NCI-H128 (cell line): ENCODE data around the gene NAV2.

Experiments
- DNase-seq: peaks from one replicate; lab custom pipeline; 2025; ENCODE audit not compliant: unreplicated experiment; lab: John Stamatoyannopoulos, UW

Gene NAV2

DNA sequence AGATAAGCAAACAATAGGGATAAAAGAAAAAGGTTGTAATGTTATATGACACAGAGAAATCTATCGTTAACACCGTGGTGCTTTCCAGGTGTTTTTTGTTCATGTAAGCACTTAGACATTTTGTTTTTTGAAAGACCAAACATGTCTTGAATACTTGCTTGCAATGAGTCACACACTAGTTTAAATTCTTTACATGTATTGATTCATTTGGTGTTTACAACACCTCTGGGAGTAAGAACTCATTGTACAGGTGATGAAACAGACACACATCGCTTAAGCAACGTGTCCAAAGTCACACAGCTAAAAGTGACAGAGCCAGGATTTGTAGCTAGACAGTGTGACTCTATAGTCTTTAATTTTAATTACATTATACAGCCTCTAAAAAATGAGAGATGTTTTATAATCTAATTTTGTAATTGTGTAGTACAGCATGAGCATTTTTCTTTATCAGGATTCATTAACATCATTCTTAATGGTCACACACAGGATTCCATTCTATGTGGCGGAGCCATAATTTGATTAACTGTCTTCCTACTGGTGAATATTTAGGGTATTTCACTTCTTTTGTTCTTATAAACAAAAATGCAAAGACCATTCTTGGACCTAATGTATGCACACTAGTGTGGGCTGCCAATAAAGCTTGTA, 298.8 kb downstream of the NAV2 start:
- DNase-seq = no peak

DNA sequence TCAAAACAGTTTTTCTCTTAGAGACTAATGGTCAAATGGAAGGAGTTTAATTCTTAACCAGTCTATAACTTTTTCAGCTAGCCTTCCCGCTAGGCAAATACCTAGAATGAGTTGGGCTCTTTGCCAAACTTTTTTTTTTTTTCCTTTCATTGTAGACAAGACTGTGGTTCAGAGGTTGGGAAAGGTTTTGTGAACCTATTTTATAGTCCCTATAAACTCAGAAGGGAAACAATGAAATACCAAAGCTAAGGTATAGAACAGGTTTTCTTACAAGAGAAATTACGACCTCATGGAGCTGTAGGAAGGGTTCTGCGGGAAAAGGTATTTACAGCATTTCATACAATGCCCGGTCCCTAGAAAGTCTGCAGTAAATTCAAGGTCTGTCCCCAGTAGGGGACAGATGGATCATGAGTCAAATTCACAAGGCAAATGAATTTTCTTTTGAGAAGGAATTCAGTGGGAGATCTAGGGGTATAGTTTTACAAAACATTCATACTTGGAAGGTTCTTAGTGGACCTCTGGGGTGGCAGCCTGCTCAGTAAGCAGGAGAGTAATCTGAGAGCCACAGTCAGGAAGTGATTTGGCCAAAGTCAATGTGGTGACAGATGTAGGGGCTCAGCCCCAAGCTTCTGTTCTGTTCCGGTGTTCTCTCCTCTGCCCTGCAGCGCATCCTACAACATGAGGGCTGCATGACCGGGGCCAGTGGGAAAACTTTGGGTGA, 300.9 kb downstream of the NAV2 start:
- no peak for DNase-seq

DNA sequence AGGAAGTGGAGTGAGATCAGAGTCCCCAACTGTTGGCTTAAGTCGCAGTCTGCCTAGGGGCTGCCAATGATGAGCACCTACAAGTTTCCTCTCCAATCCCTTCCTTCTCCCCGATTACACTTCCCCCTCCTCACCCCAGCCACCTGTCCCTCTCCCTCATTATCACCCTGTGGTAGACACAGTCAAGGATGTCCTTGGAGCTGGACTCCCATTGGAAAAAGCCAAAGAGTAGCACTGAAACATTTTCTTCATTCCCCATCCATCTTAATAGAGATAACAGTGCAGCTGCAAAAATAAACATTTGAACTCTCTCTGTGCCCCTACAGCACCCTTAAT, 301.4 kb downstream of the NAV2 start:
- no peak for DNase-seq

DNA sequence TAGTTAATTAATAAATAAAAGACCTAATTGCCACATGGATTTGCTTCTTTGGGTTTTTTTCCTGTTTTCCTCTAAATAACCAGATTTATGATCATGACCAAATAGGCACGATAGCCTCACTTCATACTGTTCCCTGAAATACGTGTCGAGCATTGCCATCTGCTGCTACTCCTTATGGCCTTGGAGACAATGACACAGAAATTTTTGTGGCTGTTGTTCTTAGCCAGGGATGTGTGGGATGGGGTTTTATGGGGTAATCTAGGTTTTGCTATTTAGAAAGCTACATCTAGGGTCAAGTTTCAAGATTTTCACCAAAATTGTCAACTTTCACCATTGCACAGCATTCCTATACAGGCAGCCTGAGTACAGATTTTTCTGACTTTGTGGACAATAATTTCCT, 302.5 kb downstream of the NAV2 start:
- no peak for DNase-seq

DNA sequence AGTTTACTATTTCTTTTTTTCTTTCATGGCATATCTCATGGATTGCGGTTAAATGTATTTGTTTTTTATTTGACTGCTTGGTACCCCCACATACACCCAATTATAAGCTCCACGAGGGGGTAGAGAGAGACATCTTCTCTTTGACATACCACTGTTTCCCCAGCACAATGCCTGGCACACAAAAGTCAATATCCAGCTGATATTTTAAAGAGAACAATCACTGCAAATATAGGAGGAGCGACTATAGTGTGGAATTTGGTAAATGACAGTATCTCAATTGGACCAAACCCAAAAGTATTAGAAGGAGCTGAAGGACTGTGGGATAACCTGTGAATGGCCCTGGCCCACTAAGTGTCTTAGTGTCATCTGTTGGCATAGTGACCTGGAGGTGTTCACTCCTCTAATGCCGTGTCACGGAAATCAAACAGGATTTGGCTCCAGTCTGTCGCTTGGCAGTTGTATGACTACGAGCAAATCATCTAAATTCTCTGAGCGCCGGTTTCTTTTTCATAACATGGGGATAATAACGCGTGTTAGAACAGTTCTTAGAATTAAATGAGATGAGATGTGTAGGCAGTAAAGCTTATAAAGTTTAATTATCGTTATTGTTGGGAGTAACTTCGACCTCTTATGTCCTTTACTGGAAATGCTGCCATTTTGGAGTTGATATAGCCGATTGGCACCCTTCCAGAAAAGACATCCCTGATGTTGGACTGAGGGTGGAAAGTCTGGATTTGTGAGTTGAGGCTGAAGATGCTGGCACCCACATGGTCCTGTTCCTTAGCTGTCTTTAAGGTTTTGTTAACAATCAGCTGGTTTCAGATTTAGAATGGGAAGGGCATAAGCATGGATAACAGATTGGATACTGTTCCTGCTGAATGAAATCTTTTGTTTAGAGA, 303.1 kb downstream of the NAV2 start:
- DNase-seq = no peak

- DNase-seq = no peak
Observed at GRCh38 chr11:20016526-20016925, 303.9 kb downstream of the NAV2 start.

- DNase-seq = no peak
Observed at GRCh38 chr11:20017320-20017719, 304.7 kb downstream of the NAV2 start.

DNA sequence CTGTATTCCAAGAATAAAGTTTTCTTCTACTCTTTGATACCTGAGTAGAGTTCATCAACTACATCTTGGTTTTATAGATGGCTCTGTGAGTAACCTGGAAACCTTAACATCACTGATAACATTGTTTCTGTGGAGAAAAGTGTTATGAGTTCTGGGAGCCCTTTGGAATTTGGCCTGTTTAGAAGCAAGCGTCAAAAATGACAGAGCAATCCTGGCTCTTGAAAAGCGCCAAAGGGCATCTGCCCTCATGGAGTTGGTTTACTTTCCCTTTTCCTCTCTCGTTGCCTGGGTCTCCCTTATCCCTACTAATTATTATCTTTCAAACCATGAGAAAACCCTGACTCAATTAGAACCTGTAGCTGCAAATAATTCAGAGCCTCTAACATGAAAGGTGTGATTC, 307.6 kb downstream of the NAV2 start:
- no peak for DNase-seq

DNA sequence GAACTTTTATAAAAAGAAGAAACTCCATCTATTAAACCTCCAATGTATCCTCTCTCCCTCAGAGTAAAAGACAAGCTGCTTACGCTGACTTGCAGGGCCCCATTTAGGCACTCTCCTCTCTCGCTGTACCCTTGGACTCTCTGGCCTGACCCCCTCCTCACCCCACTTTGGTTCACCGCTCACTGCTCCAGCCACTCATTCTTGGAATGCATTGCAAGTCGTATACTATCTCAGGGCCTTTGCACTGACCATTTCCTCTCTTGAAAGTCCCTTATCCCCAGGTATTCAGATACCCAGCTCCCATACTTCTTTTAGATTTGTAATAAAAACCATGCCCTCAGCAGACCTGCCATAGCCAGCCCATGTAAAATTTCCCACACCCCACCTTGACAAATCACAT, 308.1 kb downstream of the NAV2 start:
- DNase-seq = no peak

- DNase-seq = no peak
Observed at GRCh38 chr11:20021212-20021611, 308.6 kb downstream of the NAV2 start.

DNA sequence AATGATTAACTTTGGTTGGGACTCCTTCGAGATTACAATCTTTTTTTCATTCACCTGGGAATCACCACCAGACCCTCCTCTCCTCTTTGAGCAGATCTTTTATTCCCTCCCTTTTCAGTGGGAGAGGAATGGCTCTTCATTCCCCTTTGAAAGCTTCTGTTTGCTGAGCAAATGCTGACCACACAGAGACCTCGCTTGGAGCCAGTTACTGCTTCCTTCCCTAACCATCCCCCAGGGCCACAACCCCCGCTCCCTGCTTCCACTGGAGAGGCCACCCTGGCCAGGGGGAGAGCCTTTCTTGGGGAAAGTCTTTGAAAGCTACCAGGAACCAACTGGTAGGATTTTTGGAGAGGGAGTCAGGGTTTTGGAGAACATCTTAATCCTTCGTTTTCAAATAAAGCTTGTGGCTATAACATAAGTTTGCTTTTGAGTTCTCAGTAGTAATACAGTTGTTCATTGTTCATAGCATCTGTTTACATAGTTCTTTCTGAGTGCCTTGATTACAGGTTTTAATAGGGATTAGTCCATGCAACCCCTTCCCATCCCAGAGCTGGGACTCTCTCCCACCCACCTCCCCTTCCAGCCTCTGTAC, 309.2 kb downstream of the NAV2 start:
- DNase-seq = no peak

DNA sequence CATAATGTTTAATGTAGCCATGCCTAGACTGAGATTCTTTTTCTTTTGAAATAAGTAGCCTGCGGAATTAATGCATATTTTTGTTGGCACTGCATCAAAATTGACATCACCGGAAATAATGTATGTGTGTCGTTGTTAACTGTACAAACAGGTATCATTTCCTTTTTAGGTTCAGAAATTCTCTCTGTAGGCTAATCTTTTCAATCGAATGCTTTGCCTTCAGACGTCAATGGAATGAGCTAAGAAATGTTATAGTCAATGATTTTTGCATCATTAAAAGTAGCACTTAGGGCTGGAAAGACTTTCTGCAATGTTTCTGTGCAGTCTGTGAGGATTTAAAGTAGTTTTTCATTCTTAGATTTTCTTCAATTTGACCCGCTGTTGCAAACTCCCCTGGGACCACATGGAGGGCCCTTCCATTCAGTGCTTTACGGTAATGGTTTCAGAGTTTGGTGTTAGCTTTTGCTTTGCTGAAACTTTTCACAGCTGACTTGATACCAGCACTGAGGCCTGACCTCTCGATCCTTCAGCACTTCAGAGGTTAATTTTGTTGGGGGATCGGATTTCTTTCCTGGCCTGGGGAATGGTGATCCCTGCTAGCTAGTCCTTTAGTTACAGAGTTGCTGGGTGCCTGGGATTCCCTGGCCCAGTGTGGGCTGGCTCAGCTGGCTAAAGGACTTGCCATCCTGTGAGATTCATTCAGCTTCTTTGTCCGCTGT, 309.9 kb downstream of the NAV2 start:
- no peak for DNase-seq

DNA sequence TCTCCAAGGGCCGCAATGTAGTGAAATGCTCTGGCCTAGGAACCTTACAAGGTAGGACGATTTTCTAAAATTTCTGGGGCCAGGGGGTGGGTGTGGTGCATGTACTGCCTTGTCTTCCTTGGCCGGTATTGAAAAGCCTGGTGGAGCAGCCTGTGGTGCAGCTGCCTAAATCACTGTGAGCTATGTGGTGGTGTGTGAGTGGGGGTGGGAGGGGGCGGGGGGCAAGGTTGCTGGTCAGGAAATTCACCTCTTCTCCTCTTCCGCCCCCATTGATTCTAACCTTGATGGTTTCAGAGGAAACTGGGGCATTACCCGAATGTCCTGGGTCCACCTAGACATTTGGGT, 310.4 kb downstream of the NAV2 start:
- no peak for DNase-seq

DNA sequence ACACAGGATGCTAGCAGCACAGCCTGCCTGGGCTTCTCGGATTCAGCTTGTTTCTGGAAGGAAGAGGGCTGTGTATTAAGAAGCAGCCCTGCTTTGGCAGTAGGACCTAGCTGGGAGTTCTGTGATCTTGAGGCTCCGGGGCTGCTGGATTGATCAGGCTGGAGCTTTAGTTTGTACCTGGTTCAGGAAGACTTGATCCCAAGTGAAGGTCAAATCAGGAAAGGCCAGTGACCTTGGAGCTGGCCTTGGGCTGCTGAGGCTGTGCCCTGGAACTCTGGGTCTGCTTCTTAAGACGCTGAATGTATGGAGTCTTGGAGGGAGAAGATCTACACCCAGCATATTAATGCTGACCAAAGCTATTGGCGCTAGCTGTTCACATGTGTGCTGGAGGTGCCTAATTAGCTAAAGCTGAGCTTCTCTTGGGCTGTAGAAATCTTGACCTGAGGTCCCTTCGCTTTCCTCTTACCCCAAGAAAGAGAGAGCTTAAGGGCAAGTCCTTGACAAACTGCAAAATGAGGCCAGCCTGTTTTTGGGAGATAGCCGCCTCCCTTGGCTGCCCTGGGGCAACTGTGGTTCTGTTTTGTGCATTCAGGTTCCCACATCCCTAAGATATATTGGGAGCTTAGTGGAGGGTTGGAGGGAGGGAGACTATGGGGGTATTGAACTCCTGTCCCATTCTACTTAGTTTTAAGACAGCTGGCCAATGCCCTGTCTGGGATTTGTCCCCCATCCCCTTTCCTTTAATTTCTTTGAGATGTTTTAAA, 311.7 kb downstream of the NAV2 start:
- no peak for DNase-seq

DNA sequence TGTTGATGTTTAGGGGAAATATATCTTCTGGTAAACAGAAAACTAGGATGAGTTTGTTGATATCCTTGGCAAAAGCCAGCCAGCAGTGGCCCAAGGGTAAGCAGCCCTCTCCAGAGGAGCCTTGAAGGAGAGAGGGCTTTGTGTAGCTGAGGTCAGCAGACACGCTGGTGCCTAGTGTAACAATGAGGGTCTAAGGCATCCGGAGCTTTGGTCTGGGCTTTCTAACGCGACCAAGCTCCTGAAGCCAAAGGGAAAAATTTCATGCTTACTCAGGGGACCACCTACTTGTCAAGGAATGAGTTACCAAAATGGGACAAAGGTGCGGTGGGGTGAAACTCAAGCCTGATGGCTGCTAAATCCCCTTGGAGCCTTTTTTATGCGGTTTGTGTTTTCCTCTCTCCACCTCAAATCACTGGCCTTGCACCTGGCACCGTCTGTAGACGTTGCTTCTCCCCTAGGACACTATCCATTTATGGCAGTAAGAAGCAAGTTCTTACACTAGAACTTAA, 312.7 kb downstream of the NAV2 start:
- no peak for DNase-seq

DNA sequence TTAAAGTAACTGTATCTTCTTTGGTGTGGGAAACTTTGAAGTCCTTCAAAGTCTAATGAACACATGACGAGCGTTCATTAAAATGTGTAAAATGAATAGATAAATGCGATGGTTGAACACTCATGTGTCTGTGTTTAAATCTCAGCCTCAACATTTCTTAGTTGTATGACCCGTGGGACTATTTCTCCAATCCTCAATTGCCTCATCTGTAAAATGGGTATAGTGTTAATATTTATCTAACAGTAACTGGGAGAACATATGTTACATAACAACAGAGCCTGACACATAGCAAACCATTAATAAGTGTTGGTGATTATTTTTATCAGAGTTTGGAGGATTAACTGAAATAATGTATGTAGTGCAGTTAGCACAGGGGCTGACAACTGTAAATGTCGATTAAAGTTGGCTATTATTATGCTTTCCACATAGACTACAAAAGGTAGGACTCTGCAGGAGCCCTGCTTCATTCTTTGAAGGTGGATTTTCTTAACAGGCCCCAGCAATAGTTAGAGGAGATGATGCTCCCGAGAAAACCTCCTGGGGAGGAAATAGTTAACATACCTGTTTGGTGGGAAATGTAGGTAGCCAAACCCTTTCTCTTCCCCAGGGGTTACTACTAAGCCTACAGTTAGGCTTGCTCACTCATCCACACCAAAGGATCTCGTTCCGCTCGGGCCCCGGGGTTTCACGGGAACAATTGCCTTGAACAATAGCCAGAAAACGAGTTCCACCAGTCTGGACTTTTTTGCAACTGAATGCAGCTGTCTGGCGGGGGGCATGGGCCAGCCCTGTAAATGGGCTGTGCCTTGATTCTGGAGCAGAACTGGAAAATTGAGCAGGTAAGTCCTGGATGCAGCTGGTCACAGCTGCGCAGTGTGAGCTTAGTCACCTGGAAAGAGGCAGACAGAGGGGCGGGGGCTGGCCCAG, 314.3 kb downstream of the NAV2 start:
- no peak for DNase-seq

- no peak for DNase-seq
Observed at GRCh38 chr11:20027556-20028013, 314.9 kb downstream of the NAV2 start.

DNA sequence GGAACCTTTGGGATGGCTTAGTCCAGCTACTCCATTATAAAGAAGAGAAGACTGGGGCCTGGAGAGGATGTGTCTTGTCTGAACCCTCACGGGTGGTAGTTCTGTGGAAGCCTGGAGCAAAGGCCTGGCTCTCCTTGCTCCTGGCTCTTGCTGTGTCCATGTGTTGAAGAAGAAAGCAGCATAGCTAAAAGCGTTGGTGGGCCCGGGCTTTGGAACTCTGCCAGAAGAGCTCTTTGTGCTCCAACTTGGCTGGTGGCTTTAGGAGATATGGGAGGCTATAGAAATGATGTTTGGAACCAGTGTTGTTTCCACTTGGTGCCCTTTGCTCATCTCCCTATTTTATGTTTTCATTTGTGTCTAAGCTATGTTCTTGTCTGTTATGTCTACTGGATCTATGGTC, 316.6 kb downstream of the NAV2 start:
- DNase-seq = no peak

- no peak for DNase-seq
Observed at GRCh38 chr11:20030472-20030871, 317.8 kb downstream of the NAV2 start.
